NCI-H1105 treated with DMSO at 0.1 percent for 48 hours (cell line): ENCODE measurements around the gene KIF26B.
"Not testable (repeated sequence)": the region's sequence is repeated elsewhere in the genome, so short reads cannot be mapped to it uniquely, and the experiment has no call there.

ENCODE experiments used
- DNase-seq: peaks from one replicate; lab custom pipeline; 2025; lab: John Stamatoyannopoulos, UW

KIF26B gene

GRCh38 chr1:245684166-245684565 is 529.4 kb downstream of the KIF26B start:
- no peak for DNase-seq

DNA sequence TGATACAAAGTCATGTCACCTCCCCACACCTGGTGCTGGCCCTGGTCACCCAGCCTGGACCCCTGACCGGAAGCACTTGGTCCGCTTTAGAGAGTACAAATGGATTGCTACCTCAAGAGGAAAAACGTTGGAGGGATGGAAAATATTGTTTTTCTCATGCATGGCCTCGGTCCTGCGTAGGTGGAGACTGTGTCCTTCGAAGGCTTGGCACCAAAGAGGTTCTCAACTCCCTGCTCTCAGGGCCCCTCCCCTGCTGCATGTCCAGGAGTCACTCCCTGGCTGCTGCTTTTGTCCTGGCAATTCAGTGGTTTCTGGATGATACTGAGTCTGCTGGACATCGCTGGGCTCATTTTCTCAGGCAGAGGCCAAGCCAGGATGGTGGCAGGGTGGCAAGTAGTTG is 529.8 kb downstream of the KIF26B start:
- no peak for DNase-seq

- DNase-seq: no peak
These were observed 530.5 kb downstream of the KIF26B start for GRCh38 chr1:245685111-245685810.

- no peak for DNase-seq
These were observed 531.2 kb downstream of the KIF26B start for GRCh38 chr1:245686006-245686405.

DNA sequence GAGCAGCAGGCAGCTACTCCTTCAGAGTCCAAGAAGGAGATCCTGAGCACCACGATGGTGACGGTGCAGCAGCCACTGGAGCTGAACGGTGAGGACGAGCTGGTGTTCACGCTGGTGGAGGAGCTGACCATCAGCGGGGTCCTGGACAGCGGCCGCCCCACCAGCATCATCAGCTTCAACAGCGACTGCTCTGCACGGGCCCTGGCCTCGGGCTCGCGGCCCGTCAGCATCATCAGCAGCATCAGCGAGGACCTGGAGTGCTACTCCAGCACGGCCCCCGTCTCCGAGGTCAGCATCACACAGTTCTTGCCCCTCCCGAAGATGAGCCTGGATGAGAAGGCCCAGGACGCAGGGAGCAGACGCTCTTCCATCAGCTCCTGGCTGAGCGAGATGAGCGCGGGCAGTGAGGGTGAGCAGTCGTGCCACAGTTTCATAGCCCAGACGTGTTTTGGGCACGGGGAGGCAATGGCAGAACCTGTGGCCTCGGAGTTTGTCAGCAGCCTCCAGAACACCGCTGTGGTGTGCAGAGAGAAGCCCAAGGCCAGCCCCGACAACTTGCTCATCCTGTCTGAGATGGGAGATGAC is 531.8 kb downstream of the KIF26B start:
- DNase-seq: no peak

GRCh38 chr1:245687152-245687635 is 532.4 kb downstream of the KIF26B start:
- no peak for DNase-seq

GRCh38 chr1:245687636-245688535 is 533.1 kb downstream of the KIF26B start:
- no peak for DNase-seq

DNA sequence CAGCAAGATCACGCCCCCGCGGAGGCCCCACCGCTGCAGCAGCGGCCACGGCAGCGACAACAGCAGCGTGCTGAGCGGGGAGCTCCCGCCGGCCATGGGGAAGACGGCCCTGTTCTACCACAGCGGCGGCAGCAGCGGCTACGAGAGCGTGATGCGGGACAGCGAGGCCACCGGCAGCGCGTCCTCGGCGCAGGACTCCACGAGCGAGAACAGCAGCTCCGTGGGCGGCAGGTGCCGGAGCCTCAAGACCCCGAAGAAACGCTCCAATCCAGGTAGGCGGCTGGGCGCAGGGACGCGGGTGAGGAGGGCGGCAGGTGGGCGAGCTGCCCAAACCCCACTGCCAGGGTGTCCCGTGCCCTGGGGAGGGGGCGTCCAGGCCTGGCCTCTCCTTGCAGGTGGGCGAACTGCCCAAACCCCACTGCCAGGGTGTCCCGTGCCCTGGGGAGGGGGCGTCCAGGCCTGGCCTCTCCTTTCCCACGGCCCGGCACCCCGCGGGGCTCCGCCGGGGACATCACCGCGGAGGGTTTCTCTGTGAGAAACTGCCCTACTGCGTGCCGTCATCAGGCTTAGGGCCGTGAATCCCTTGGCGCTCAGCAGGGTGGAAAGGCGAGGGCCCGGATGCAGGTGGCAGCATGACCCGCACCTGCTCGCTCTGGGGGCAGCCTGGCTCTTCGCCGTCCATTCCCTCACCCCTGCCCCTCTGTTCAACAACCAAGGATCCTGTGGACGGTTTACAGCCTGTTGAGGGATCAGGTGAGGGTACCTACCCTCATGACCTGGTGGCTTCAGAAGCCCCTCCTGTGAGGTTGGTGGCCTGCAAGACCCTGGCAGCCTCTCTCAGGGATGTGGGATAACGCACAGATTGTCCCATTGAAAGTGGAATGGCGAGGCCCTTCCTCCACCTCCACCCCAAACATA is 534.0 kb downstream of the KIF26B start:
- DNase-seq: no peak

DNA sequence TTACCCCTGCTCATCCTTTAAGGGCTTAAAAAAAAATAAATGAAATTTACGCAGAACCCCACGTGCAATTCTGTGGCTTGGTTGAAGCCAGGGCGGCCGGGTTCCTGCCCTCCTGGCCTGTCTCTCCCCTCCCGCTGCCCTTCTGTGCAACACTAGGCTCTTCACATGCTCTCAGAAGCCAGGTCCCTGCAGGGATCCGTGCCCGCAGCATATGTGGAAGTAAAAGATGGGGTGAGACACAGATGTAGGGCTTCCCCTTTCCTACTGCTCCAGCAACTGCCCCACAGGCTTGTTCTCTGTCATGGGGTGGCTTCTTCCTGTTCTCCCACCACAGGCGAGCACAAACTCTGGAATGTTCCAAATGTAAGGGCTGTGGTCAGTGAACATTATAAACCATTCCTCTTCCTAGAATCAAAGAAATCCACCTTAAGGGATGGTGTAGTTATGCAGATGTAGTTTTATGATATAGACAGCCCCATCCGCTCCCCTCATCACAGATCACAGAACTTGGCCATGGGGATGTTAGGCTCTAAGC is 535.4 kb downstream of the KIF26B start:
- no peak for DNase-seq

GRCh38 chr1:245690946-245691541 is 536.3 kb downstream of the KIF26B start:
- DNase-seq: no peak

GRCh38 chr1:245691897-245692296 is 537.1 kb downstream of the KIF26B start:
- no peak for DNase-seq

GRCh38 chr1:245692318-245692717 is 537.5 kb downstream of the KIF26B start:
- no peak for DNase-seq

DNA sequence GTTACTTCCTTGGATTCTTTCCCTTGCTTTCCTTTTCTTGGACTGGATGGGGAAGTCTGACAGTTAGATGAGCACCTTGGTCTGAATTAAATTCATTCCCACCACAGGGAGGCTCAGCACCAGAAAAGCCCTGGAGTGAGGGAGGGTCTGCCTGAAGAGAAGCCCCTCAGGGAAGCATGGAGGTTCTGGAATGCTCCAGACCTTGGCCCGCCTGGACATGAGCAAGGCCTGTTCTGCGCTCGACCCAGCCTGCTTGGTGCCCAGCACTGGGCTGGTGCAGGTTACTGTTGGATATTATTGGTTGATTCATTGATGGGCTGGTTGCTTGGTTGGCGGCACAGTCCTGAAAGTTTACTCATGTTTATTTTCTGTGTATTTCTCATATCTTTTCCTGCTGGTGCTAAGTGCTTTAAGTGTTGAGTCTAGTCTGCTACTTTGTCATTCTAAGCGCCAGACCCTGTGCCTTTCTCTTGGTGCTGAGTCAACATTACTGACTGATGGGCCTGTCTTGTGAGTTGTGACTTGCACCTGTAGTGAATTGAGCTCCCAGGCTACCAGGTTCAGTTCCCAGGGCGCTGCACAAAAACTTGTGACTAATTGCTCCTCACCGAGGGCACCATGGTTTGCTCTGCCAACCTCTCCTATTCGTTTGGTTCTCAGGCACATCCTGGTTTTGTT is 538.5 kb downstream of the KIF26B start:
- DNase-seq: no peak

GRCh38 chr1:245693941-245694752 is 539.4 kb downstream of the KIF26B start:
- no peak for DNase-seq

DNA sequence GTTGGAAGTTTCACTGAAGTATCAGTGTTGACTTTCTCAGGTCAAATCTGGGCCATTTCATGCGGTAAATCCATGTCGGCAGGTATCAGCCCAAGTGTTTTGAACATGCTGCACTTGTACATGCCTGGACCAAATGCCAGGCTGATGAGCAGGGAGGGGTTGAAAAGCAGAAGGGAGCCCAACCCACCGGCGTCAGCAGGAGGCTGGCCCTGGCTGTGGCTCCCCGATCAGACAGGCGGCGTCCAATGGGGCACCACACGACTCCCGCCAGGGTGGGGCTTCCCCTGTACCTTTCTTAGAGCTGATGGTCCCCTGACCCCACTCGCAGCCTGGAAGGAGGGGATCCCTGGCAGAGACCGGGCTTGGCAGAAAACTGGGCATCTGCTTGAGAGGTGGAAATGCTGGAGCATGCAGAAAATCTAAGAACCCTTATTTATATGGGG is 540.0 kb downstream of the KIF26B start:
- no peak for DNase-seq

DNA sequence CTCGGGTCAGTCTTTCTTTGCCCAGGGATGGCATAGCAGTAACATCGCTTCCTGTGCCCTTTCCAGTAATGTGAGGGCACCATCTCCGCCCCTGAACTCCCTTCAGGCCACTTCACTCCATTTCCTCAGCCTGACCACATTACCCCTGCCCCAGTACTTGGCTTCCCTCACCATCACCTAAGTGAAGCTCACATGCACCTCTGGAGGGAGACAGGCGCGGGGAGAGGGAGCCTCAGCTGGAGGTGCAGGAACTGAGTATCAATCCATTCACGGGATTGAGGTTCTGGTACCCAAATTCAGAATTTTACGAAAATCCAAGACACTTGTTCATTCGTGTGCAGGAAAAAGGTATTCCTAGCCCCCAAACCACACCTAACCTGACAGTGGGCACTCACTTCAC is 540.4 kb downstream of the KIF26B start:
- no peak for DNase-seq

- DNase-seq: not testable (repeated sequence)
These were observed 540.9 kb downstream of the KIF26B start for GRCh38 chr1:245695701-245696100.

GRCh38 chr1:245698116-245698515 is 543.3 kb downstream of the KIF26B start:
- no peak for DNase-seq

- peak; percentile 18 for DNase-seq
These were observed 544.1 kb downstream of the KIF26B start for GRCh38 chr1:245698860-245699259.
